Body of pancreas (tissue), 4 donors: ENCODE results near the gene NOBOX. TPM values are rescaled to one million over a fixed set of nuclear protein-coding genes. Genes with fewer than 3 reads are reported as not detected.
"Not testable (repeated sequence)": the region's sequence is repeated elsewhere in the genome, so short reads cannot be mapped to it uniquely, and the experiment has no call there.

Experiments used
- ATAC-seq: fragments of 150-250 bp; one replicate; pipeline ENCODE4 v1.9.1; 2016
- DNase-seq, 4 donors: peaks; one replicate each; pipeline ENCODE4 v3.0.0-alpha.2; 2019
- H3K27ac ChIP-seq, 4 donors: fragments of 200-600 bp; sonication (generic); 1 replicate in 3 of 4; 2 replicates in 1 of 4; pipeline versions ENCODE4 v1.5.1 to v1.6.1; 2016 to 2019; ENCODE audit warnings: mild to moderate bottlenecking in 1 of 4, mixed read lengths in 1 of 4, moderate library complexity in 1 of 4
- H3K27me3 ChIP-seq, 2 donors: fragments of 200-600 bp; sonication (generic); one replicate each; pipeline ENCODE4 v1.6.0; 2016; ENCODE audit warnings: mild to moderate bottlenecking in 1 of 2
- H3K36me3 ChIP-seq, 2 donors: fragments of 200-600 bp; sonication (generic); replicated peaks in 1 of 2; 2 replicates each; pipeline ENCODE4 v1.5.1; 2016; ENCODE audit warnings: low read depth in 2 of 2; ENCODE audit not compliant: insufficient read depth in 1 of 2
- H3K4me1 ChIP-seq: fragments of 200-600 bp; sonication (generic); one replicate; pipeline ENCODE4 v1.6.0; 2016
- H3K4me3 ChIP-seq, 2 donors: fragments of 200-600 bp; sonication (generic); 1 replicate in 1 of 2; 2 replicates in 1 of 2; pipeline ENCODE4 v1.5.1; 2016 to 2019
- H3K9me3 ChIP-seq, 3 donors: fragments of 200-600 bp; sonication (generic); 1 replicate in 2 of 3; 2 replicates in 1 of 3; pipeline ENCODE4 v1.5.1; 2016
- POLR2A ChIP-seq, 3 donors: fragments of 450-650 bp; IDR thresholded peaks; one replicate each; pipeline ENCODE4 v1.6.1; 2016; ENCODE audit warnings: antibody characterized with exemption in 3 of 3, mild to moderate bottlenecking in 2 of 3
- WGBS, 2 donors: methylation state at CpG; one replicate each; pipeline ENCODE4 v1.1.5; 2017; 5-methylcytosine and 5-hydroxymethylcytosine counted together
- intact Hi-C: fragments of 100-400 bp; cut with DNase I; formaldehyde crosslinking; loops from one replicate; pipeline ENCODE4 v1.15.1; 2023
- total RNA-seq, 2 donors: library from RNA; depleted of rRNA; stranded (reverse); fragments of >200 nt; gene quantifications; one replicate each; pipeline ENCODE4 v1.1.0, GENCODE V29; 2016
- TF ChIP-seq, protein P1 (sequence below), 7 experiments: fragments of 450-650 bp in 4 of 7; fragments of 200-600 bp in 3 of 7; sonication (generic) in 3 of 7; IDR thresholded peaks; one replicate each; pipeline ENCODE4 v1.5.1; 2016 to 2019; ENCODE audit warnings: antibody characterized with exemption in 7 of 7

NOBOX gene
- total RNA-seq, 2 donors from 2014 or later: not detected

DNA sequence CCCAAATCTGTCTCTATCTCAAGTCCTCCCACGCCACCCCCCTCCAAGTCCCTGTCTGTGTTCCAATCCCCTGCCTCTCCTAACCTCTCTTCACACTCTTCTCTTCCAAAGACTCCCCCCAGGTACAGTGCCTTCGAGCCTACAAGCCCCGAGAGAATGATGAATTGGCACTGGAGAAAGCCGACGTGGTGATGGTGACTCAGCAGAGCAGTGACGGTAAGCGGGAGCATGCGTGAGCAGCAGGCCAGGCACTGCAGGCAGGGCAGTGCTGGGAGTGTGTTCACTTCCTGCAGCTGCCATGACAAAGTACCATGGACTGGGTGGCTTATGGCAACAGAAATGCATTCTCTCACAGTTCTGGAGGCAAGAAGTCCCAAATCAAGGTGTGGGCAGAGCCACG is 24.8 kb downstream of the NOBOX start:
- no peaks in the 10 kb centered on the region for H3K9me3 ChIP-seq
- H3K27ac ChIP-seq: no peak overlapping the region
- 89 to 93% methylated on average over 9 of the region's 9 CpGs for WGBS, 2 donors
- ATAC-seq: no peak
- no peaks in the 10 kb centered on the region for H3K27me3 ChIP-seq
- no peaks in the 10 kb centered on the region for H3K4me1 ChIP-seq
- intact Hi-C loops: no loop called here
- no peak for DNase-seq
- H3K36me3 ChIP-seq: peaks cover 9 to 12% of the 10 kb centered on the region in 2 donors
- no peak for TF ChIP-seq POLR2A (IDR thresholded peaks at IDR 0.05)
- TF ChIP-seq, protein P1, sequence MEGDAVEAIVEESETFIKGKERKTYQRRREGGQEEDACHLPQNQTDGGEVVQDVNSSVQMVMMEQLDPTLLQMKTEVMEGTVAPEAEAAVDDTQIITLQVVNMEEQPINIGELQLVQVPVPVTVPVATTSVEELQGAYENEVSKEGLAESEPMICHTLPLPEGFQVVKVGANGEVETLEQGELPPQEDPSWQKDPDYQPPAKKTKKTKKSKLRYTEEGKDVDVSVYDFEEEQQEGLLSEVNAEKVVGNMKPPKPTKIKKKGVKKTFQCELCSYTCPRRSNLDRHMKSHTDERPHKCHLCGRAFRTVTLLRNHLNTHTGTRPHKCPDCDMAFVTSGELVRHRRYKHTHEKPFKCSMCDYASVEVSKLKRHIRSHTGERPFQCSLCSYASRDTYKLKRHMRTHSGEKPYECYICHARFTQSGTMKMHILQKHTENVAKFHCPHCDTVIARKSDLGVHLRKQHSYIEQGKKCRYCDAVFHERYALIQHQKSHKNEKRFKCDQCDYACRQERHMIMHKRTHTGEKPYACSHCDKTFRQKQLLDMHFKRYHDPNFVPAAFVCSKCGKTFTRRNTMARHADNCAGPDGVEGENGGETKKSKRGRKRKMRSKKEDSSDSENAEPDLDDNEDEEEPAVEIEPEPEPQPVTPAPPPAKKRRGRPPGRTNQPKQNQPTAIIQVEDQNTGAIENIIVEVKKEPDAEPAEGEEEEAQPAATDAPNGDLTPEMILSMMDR (IDR thresholded peaks at IDR 0.05): no peak
- no peak overlapping the region for H3K4me3 ChIP-seq

DNA sequence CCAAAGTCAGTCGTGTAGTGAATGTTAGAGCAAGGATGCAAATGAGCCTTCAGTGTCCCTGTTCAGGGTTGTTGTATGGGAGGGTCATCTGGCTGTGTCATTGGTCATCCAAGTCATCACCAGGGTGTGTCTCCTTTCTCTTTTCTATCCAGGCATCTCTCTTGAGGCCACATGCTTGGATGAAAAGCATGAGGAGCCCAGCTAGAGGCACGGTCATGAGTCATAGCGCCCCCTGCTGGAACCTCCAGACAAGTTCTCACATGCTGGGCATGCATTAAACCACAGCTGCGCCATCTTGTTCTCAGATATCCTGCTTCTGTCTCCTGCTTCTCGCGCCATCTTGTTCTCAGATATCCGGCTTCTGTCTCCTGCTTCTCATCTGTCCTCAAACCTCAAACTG is 34.3 kb downstream of the NOBOX start:
- intact Hi-C loops, ATAC-seq, DNase-seq, H3K27ac ChIP-seq, H3K9me3 ChIP-seq, H3K27me3 ChIP-seq, H3K36me3 ChIP-seq, H3K4me3 ChIP-seq, H3K4me1 ChIP-seq: not testable (repeated sequence)
- WGBS, 2 donors: 100% methylated on average over 2 of the region's 7 CpGs

DNA sequence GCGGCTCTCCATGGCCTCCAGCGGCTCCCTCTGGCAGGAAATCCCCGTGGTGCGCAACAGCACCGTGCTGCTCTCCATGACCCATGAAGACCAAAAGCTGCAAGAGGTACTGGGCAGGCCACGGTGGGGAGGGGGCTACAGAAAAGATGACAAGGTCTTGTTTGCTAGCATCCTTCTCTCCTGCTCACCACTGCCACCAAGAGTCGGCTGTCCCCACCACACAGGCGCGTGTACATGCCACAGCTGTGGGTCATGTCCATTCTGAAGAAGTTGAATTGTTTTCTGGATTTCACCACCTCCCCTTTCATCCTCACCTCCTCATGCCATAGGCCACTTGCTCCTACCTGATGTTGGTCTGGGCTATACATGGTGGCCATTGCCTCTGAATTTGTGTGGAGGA is 36.2 kb downstream of the NOBOX start:
- H3K27me3 ChIP-seq, H3K4me3 ChIP-seq, H3K36me3 ChIP-seq, H3K27ac ChIP-seq, DNase-seq, ATAC-seq, intact Hi-C loops, H3K4me1 ChIP-seq, H3K9me3 ChIP-seq: not testable (repeated sequence)
- no CpG with 5 or more reads among the region's 9 CpGs for WGBS, 2 donors

DNA sequence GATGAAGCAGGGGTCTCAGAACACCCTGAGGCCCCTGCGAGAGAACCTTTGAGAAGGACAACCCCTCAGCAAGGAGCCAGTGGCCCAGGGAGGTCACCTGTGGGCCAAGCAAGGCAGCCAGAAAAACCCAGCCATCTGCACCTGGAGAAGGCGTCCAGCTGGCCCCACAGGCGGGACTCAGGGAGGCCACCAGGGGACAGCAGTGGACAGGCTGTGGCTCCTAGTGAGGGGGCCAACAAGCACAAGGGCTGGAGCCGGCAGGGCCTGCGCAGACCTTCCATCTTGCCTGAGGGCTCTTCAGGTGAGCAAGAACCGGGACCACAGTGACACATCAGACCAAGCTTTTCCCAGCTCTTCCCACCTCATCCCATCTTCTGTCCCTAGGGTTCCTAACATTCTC is 38.0 kb downstream of the NOBOX start:
- ATAC-seq, DNase-seq, H3K4me1 ChIP-seq, H3K27ac ChIP-seq, H3K27me3 ChIP-seq, H3K4me3 ChIP-seq, H3K36me3 ChIP-seq, H3K9me3 ChIP-seq, intact Hi-C loops: not testable (repeated sequence)
- no CpG with 5 or more reads among the region's 6 CpGs for WGBS, 2 donors

DNA sequence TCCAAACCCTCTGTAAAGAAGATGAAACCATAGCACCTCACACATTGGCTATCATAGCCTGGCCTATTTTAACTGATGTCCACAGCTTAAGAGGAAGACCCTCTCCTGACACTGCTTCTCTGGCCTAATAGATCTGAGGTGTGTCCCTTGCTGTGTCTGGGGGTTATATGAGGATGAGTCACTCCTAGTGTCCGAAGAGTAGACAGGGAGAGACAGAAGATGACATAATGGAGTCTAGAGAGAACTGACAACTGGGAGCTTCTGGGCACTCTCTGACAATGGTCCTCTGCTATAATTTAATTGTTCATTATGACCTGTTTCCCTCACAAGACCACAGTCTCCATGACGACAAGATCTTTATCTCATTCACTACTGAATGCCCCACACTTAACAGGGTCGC is 41.4 kb downstream of the NOBOX start:
- no CpG with 5 or more reads among the region's 3 CpGs for WGBS, 2 donors
- H3K9me3 ChIP-seq, H3K4me3 ChIP-seq, intact Hi-C loops, ATAC-seq, H3K27ac ChIP-seq, DNase-seq, H3K4me1 ChIP-seq, H3K27me3 ChIP-seq, H3K36me3 ChIP-seq: not testable (repeated sequence)

DNA sequence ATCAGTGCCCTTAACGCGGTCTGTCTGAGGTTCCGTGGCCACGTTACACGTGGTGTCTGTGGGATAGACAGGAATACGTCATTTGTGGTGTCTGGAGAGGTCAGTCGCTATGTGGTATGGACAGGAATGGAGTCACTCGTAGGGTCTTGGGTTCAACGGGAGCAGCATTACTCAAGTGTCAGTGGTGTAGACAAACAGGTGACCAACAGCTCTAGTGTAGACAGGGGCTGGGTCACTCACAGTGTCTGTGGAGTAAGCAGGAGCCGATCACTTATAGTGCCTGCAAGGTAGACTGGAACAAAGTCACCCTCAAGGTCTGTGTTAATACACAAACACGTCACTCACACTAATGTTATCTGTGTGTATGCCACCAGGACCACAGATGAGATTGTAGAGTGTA is 46.6 kb downstream of the NOBOX start:
- ATAC-seq, H3K36me3 ChIP-seq, H3K27me3 ChIP-seq, H3K4me3 ChIP-seq, H3K4me1 ChIP-seq, H3K27ac ChIP-seq, H3K9me3 ChIP-seq, DNase-seq, intact Hi-C loops: not testable (repeated sequence)
- 20 to 71% methylated on average over 1 of the region's 11 CpGs for WGBS, 2 donors

DNA sequence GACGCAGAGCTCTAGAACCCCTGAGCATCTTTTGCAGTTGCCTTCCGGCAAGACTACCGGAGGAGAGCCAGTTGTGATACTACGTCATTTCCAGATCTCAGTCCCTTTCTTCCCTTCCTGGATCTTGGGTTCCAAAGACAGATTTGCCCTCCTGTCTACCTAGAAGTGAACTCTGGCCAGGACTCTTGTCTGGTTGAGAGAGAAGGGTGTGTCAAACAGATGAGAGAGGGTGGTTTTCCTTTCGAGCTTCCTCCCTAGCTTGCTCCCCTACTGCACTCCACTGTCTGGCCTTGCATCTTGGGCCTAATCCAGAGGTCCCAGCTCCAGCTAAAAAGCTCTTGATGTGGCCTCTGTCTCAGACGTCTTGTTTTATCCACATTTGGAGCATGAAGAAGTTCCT is 47.3 kb downstream of the NOBOX start:
- H3K4me3 ChIP-seq, intact Hi-C loops, H3K27ac ChIP-seq, ATAC-seq, DNase-seq, H3K36me3 ChIP-seq, H3K9me3 ChIP-seq, H3K4me1 ChIP-seq, H3K27me3 ChIP-seq: not testable (repeated sequence)
- WGBS, 2 donors: no CpG with 5 or more reads among the region's 6 CpGs

DNA sequence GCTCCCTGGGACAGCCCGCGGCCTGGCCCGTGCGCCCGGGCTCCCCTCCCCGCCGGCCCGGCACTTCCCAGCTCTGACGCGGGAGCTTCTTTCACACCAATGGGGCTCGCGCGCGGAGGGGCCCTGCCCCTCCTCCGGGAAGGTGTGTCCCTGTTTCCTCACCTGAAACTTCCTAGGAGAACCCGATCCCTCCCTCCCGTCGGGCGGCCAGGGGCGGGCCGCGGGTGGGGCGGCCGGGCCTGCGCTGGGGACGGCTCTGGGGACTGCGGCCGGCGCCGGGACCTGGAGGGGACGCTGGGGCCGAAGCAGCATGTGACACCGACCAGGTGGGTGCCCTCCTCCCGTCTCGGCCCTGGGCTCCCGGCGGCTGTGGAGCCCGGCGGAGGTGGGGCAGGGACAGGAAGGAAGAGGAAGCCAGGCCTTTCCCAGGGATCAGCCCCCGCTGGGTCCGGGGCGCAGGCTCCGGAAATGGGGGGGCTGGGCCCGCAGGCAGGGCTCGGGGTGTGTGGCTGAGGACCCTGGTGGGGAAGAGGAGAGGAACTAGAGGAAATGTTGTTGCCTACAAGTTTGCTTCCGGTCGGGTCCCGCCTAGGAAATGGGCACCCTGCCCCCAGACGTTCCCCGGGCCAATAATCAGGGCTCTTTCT is 48.2 kb downstream of the NOBOX start, which contains the start of gene ARHGEF5:
TSS of gene ARHGEF5 (plus strand) at position 227 of the 647 bp plus-strand sequence. CDS start 7,268 bp downstream, outside the sequence.
- H3K9me3 ChIP-seq, H3K36me3 ChIP-seq, H3K4me1 ChIP-seq, intact Hi-C loops, H3K4me3 ChIP-seq, H3K27me3 ChIP-seq, DNase-seq: not testable (repeated sequence)
- no CpG with 5 or more reads among the region's 50 CpGs for WGBS, 2 donors
- peak; percentile 97 for ATAC-seq
- H3K27ac ChIP-seq: peak within 1 kb of the TSS in 1 of 4 donors; percentile 37

DNA sequence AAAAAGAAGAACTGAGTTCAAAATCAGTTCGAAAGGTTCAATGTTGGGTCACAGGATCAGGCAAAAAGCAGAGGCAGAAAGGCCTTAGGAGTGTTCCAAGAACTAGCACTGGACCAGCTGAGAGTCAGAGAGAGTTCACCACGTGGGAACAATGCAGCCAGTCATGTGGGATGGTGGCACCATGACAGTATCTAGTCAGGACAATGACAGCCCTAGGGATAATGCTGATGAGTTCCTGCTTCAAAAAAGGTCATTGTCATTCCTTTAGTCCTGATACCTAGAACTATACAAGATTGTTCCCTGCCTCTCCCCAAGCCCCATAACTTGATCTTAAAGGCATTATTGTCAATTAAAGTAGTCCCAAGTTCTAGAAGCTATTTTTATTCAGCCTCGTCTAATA is 51.8 kb downstream of the NOBOX start:
- intact Hi-C loops, H3K4me1 ChIP-seq, ATAC-seq, H3K36me3 ChIP-seq, H3K27me3 ChIP-seq, H3K4me3 ChIP-seq, H3K27ac ChIP-seq, H3K9me3 ChIP-seq, DNase-seq: not testable (repeated sequence)
- WGBS, 2 donors: 63 to 66% methylated on average over 2 of the region's 3 CpGs

DNA sequence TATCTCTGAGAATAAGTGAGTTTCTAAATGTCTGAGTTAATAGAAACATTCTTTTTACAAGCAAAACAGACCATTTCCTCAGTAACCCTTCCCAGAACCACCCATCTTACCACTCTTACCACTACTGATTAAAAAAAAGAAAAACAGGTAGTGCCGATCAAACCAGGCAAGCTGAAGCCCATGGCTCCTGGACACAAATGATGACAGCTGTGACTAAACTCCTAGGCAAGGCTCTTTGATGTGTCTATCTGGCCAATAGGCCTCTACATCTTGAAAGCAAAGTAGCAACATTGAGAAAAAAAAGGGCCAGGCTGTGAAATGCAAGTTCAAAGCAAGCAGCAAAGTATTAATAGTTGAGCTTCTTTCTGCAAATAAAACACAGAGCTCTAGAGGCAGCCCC is 54.9 kb downstream of the NOBOX start:
- H3K4me1 ChIP-seq, H3K9me3 ChIP-seq, H3K36me3 ChIP-seq, H3K4me3 ChIP-seq, H3K27me3 ChIP-seq, ATAC-seq, H3K27ac ChIP-seq, intact Hi-C loops, DNase-seq: not testable (repeated sequence)
- WGBS, 2 donors: no CpG with 5 or more reads among the region's 1 CpG
